Right lung (tissue), 5 donors: ENCODE data around the gene ANKLE1. TPM values are rescaled to one million over a fixed set of nuclear protein-coding genes. Genes with fewer than 3 reads are reported as not detected.

Experiments used
- DNase-seq, 2 donors: peaks; one replicate each; pipeline ENCODE4 v3.0.0-alpha.2; 2013
- polyA plus RNA-seq, 5 donors: library from polyadenylated mRNA; unstranded; fragments of 120-200 nt; gene quantifications; one replicate each; pipeline versions ENCODE4 v1.2.1 to v1.2.3, GENCODE V29; 2013; ENCODE audit warnings: inconsistent platforms in 1 of 5, low replicate concordance in 1 of 5; ENCODE audit not compliant: insufficient read length in 5 of 5, insufficient read depth in 1 of 5

ANKLE1 gene
- polyA plus RNA-seq, 5 donors = 1.3 to 2.2 (median 1.8) TPM

GRCh38 chr19:17305517-17306284 lies 24.0 kb downstream of the ANKLE1 start, which contains the start of gene MRPL34:
TSS of gene MRPL34 (plus strand) at chr19:17305872. CDS start at chr19:17305893, 21 bp downstream.
- peak; percentile 96 for DNase-seq

DNA sequence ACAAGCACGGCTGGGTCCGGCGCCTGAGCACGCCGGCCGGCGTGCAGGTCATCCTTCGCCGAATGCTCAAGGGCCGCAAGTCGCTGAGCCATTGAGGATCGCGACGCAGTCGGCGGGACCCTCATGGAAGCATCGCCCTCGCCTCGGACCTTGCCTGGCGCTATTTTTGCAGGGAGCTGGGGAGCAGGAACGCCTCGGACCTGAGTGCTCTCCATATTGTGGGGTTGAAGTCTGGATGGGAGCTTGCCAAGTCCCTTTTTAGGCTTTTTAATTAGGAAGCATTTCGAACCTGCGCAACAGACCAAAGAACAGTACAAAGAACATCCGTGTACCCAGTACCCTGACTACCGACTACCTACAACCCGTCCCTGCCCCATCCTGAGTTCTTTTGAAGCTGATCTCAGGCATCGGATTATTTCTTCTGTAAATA lies 24.6 kb downstream of the ANKLE1 start:
- DNase-seq = no peak

- no peak for DNase-seq
Observed at GRCh38 chr19:17307876-17308377, 26.2 kb downstream of the ANKLE1 start.

- peak; percentile 98 to 99 for DNase-seq
Observed at GRCh38 chr19:17309198-17309964, 27.7 kb downstream of the ANKLE1 start, which contains the start of gene DDA1. TSS of gene DDA1 (plus strand) at chr19:17309563. CDS start at chr19:17309655, 92 bp downstream.

DNA sequence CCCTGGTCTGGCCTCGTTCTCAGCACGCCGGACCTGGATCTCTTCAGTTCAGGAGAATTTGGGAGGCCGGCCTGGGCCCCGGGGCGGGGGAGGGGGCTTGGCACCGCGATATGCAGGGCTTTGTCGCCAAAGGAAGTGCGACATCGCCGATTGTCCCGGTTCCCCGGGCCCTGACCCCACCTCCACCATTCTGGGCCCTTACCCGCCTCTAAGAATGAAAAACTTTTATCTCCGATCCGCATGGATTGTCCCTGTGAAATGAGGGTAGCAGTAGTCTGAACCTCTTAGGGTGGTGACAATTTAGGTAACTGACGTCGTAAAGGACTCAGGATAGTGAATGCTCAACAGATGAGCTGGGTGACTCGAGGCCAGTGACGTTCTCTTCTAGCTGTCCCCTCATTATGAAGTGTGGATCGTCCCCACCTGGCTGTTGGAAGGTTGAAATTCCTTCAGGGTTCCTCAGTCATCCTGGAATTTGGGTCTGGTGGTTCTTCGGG lies 28.3 kb downstream of the ANKLE1 start:
- no peak for DNase-seq

- no peak for DNase-seq
Observed at GRCh38 chr19:17311455-17312188, 29.9 kb downstream of the ANKLE1 start.

- DNase-seq = no peak
Observed at GRCh38 chr19:17312189-17313113, 30.8 kb downstream of the ANKLE1 start.

DNA sequence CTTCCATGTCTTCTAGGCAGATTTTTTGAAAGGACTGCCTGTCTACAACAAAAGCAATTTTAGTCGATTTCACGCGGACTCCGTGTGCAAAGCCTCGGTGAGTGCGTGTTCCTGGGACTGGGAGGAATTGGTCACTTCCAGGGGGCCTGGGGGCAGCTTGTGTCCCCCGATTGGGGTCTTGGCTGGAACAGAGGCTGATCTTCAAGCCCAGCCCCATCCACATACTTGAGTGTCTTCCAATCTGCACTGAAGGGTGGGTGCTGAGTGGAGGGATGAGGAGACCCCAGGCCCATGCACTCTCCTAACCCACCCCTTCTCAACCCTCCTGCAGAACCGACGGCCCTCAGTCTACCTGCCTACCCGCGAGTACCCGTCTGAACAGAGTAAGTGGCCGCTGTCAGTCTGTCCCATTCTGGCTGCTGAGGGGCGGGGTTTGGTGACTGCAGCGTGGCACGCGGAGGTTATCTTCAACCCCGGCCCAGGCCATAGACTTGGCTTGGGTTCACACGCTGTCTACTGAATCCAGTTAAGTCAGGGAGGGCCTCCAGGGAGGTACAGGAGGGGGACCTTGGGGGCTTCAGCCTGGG lies 32.4 kb downstream of the ANKLE1 start:
- DNase-seq = no peak

DNA sequence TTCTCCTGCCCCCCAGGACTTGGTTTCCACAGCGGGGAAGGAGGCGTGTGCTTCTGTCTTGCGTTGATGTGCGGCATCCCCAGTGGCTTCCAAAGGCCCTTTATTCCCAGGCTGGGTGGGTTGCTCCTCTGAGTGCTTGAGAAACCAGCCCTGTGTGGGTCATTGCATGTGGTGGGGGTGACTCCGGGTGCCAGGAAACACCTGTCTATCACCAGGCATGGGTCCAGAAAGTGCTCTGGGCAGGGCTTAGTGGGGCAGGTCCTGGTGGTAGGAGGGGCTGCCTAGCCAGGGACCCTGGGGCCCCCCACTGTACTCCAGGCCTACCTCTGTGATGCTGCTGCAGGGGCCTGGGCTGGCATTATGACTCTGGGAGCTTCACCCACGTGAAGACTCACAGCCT lies 37.3 kb downstream of the ANKLE1 start:
- no peak for DNase-seq

- DNase-seq = no peak
Observed at GRCh38 chr19:17319473-17320238, 38.0 kb downstream of the ANKLE1 start.

- DNase-seq = no peak
Observed at GRCh38 chr19:17320435-17320834, 38.7 kb downstream of the ANKLE1 start.

DNA sequence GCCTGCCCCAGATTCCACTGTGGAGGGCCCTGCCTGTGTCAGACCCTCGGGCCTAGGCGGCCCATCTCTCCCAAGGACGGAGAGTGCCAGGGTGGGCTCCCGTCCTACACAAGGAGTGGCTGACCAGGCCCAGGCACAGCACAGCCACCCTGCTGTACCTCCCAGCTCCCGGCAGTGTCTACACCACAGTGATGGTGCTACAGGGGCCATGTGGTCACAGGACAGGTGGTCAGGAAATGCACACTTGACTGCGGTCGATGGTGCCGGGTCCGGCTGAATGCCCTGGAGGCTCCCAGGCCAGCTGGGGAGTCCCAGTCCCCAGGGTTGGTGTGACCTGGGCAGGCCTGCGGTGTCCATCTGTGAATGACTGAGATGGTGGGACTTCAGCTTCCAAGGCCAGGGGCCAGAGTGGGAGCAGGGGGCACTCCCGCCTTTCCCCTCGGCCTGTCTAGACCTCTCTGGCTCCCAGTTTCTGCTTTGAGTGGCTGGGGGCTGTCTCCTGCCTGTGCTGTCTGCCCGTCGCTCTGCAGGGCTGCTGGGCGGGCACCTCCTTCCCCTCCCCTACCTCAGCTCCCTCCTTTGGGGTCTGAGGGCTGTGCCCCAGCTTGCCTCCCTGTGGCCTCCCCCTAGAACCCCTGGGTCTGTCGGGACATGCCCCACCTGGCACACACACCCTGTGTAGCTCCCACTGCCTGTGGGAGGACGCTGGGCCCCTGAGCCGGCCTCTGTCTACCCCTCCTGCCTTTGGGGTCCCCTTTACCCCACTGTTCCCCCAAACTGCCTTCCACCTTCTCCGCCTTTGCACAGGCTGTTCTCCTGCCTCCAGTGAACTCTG lies 40.2 kb downstream of the ANKLE1 start:
- no peak for DNase-seq

DNA sequence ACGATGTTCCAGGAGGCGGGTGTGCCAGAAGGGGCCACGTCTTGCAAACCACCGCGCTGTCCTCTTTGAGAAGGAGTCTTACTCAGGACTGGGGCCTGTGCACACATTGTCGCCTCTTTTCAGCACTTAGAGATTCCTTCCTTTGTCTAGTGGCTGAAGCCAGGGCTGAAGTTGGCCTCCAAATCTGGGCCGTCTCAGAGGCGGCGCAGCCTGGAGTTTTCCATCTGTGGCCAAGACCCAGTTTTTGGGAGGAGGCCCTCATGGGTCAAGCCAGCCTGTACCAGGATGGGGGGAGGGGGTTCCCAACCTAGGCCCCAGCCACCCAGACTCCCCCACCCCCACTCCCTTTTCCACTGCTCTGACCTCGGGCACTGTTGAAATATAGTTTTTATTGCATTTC lies 41.2 kb downstream of the ANKLE1 start:
- DNase-seq = no peak

GRCh38 chr19:17323300-17323963 lies 41.7 kb downstream of the ANKLE1 start:
- DNase-seq = no peak

DNA sequence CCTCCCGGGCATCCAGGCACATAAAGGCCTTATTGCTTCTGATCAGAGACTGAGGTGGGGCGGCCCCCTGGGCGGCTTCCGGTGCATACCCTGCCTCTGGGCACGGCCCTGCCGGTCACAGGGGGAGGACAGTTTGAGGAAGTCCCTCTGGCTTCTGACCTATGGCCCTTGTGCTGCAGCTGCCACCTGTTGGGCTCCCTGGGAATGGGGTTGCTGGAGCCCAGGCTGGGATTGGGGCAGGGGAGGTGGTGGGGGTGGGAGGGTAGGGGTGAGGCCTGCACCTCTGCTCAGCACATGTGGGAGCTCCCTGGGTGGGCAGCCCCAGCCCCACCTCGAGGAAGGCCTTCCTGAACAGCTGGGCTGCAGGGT lies 42.2 kb downstream of the ANKLE1 start:
- no peak for DNase-seq

DNA sequence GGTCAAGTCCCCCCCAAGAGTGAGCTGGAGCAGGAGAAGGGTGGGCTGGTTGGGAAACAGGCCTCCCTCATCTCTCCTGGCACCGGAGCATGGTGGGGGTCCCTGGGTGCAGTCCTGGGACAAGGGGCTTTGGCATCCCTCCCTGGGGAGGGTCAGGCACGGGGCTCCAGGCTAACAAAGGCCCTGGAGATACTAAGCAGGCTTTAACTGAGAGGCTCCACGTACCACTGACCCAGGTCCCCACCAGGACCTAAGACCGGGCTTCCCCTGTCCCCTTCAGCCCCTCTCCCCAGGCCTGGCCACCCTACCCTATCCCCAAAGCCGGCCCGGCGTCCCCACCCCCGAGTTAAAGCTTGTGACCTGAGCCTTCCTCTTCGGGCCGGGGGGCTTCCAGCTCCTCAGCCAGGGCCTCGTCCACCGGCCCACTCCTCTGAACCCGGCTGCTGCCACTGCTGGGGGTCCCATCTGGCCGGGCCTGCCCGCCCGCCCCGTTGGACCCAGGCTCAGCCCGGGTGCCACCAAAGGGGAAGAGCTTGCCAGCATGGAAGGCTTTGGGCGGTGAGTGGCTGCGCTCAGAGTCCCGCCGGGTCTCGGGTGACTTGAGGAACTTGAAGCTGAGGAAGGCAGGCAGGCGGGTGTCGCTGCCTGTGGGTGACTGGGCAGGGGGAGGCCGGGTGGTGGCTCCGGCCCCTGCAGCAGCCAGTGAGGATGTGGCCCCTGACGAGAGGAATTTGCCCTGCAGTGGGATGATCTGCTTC lies 42.8 kb downstream of the ANKLE1 start:
- no peak for DNase-seq

DNA sequence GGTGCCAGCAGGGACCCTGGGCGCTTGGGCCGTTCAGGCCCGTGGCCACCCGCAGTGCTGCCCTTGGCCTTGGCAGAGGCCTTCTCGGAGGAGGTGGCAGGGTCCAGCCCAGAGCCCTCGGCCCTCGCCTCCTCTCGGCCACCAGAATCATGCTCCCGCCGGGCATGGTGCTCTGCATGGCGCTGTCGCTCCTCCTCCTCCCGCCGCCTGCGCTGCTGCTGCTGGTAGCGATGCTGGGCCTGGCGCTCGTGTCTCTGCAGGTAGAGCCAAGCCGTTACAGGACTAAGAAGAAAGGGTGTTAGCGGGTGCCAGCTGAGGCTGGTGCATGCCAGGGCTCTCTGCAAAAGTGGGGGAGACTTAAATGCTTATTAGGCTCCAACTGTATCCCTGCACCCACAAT lies 43.4 kb downstream of the ANKLE1 start:
- no peak for DNase-seq
